22Rv1 (cell line): ENCODE results near the gene LRRC42.

ENCODE experiments used
- ZFX ChIP-seq: fragments of 450-650 bp; IDR thresholded peaks from 2 replicates; pipeline ENCODE4 v1.6.1; 2017; ENCODE audit warnings: antibody characterized with exemption, borderline replicate concordance
- TF ChIP-seq, protein P1 (sequence below): fragments of 450-650 bp; IDR thresholded peaks from 2 replicates; pipeline ENCODE4 v1.5.1; 2017; ENCODE audit warnings: mild to moderate bottlenecking

DNA sequence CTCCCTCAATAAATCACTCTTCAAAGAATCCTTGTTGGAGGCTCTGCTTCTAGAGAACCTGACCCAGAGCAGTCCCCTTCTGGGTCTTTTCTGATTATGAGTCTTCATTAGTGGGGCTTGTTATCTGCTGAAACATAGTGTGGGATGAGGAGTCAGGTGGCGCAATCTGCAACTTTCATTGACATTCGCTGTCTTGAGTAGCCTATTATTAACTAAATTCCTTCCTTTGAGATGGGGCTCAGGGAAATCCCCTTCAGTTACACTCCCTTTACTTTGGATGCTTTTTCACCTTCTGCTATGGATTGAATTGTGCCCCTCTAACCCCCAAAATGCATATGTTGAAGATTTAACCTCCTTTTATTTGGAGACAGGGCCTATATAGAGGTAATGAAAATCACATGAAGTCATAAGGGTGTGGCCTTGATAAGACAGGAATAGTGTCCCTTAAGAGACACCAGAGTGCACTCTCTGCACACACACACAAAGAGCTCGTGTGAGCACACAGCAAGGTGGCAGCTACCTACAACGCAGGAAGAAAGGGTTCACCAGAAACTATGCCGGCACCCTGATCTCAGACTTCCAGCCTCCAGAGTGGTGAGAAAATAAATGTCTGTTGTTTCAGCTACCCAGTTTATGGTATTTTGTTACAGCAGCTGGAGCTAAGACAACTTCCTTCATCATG, 32.7 kb upstream of the LRRC42 start:
- TF ChIP-seq, protein P1, sequence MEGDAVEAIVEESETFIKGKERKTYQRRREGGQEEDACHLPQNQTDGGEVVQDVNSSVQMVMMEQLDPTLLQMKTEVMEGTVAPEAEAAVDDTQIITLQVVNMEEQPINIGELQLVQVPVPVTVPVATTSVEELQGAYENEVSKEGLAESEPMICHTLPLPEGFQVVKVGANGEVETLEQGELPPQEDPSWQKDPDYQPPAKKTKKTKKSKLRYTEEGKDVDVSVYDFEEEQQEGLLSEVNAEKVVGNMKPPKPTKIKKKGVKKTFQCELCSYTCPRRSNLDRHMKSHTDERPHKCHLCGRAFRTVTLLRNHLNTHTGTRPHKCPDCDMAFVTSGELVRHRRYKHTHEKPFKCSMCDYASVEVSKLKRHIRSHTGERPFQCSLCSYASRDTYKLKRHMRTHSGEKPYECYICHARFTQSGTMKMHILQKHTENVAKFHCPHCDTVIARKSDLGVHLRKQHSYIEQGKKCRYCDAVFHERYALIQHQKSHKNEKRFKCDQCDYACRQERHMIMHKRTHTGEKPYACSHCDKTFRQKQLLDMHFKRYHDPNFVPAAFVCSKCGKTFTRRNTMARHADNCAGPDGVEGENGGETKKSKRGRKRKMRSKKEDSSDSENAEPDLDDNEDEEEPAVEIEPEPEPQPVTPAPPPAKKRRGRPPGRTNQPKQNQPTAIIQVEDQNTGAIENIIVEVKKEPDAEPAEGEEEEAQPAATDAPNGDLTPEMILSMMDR, result no peak
- no peak for TF ChIP-seq ZFX
